Measurements from ENCODE around the gene UQCRC2.

Gene UQCRC2

GRCh38 chr16:22008215-22009059 lies 55.3 kb downstream of the UQCRC2 start:
- no peak for DNase-seq (ENCODE audit: low read depth in 2 of 2)

GRCh38 chr16:22010902-22011301 lies 57.7 kb downstream of the UQCRC2 start:
- TF ChIP-seq, protein P1, sequence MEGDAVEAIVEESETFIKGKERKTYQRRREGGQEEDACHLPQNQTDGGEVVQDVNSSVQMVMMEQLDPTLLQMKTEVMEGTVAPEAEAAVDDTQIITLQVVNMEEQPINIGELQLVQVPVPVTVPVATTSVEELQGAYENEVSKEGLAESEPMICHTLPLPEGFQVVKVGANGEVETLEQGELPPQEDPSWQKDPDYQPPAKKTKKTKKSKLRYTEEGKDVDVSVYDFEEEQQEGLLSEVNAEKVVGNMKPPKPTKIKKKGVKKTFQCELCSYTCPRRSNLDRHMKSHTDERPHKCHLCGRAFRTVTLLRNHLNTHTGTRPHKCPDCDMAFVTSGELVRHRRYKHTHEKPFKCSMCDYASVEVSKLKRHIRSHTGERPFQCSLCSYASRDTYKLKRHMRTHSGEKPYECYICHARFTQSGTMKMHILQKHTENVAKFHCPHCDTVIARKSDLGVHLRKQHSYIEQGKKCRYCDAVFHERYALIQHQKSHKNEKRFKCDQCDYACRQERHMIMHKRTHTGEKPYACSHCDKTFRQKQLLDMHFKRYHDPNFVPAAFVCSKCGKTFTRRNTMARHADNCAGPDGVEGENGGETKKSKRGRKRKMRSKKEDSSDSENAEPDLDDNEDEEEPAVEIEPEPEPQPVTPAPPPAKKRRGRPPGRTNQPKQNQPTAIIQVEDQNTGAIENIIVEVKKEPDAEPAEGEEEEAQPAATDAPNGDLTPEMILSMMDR (IDR thresholded peaks at IDR 0.05; ENCODE audit: low read depth, low read length), result no peak
- no peak overlapping the region for H3K4me3 ChIP-seq (replicated peaks in 1 of 2; ENCODE audit: low read depth in 2 of 2, low read length in 2 of 2)
- DNase-seq (ENCODE audit: low read depth in 2 of 2), result no peak

More at GRCh38 chr16:22008215-22009059, 55.3 kb downstream of the UQCRC2 start:
- TF ChIP-seq, protein P1 (IDR thresholded peaks at IDR 0.05; ENCODE audit: low read depth, low read length), result no peak
- peak overlapping the region; percentile 88 to 92 for H3K4me3 ChIP-seq (replicated peaks in 1 of 2; ENCODE audit: low read depth in 2 of 2, low read length in 2 of 2)

DNA sequence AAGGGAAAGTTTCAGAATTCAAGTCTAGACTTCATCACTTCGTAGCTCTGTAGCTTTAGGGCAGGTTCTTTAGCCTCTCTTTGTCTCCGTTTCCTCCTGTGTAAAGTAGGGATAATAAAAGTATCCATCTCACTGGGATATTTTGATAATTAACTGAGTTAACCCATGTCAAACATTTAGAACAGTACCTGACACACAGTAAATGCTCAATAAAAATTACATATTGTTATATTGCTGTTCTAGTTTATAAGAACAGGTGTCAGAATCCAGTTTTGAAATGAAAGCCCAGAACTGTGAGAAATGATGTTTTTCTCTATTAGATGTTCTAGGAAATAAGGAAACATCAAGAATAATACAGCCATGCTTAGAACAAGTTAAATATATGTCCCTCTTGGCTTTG lies 59.1 kb downstream of the UQCRC2 start:
- H3K4me3 ChIP-seq (replicated peaks in 1 of 2; ENCODE audit: low read depth in 2 of 2, low read length in 2 of 2), result no peak overlapping the region
- TF ChIP-seq, protein P1 (IDR thresholded peaks at IDR 0.05; ENCODE audit: low read depth, low read length), result no peak
- no peak for DNase-seq (ENCODE audit: low read depth in 2 of 2)

- TF ChIP-seq, protein P1 (IDR thresholded peaks at IDR 0.05; ENCODE audit: low read depth, low read length), result no peak
- H3K4me3 ChIP-seq (replicated peaks in 1 of 2; ENCODE audit: low read depth in 2 of 2, low read length in 2 of 2), result no peak overlapping the region
- no peak for DNase-seq (ENCODE audit: low read depth in 2 of 2)
Measured at GRCh38 chr16:22013486-22013885, 60.3 kb downstream of the UQCRC2 start.

DNA sequence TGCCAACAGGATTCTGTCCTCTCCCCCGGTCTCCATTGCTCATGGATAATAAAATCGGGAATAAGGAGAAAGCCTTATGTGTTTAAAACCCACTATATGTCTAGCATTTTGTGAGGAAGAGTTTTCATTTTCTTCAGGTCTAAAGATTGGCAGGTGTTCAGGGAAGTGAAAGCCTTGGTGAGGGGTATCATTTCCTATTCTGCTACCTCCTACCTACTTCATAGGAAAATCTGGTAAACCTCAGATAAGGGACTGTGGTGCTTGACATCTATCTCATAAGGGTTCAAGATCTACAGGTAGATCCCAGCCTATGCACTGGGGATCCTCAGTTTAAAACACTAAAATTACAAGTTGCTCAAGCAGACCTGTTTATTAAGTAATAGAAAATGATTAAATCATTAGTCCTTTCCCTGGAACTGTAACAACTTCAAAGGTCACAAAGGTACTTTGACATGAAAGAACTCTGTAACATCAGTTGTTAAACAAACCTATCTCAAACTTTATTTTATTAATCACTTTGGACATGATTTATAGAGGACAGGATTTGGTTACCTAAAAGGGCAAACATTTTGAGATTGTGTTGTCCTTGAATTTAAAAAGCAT lies 61.2 kb downstream of the UQCRC2 start:
- TF ChIP-seq, protein P1 (IDR thresholded peaks at IDR 0.05; ENCODE audit: low read depth, low read length), result no peak
- no peak for DNase-seq (ENCODE audit: low read depth in 2 of 2)

DNA sequence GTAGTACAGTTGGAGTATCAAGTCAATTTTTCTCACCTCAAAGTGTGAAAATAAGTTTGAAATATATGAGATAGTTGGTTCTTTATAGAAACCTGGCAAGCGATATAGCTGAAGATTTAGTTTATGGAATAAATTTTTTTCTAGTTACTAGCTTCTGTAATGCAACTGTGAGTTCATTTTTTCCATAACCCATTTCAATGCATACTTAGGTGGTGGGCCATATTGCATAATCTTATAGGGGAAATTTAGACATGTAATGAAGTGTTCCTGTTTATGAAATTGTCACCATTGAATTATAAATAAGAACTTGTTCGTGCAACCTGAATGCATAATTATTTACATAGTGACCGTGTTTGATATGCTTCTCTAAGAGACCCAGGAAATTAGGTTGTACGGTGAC lies 63.8 kb downstream of the UQCRC2 start:
- DNase-seq (ENCODE audit: low read depth in 2 of 2), result no peak
- TF ChIP-seq, protein P1 (IDR thresholded peaks at IDR 0.05; ENCODE audit: low read depth, low read length), result no peak
- H3K4me3 ChIP-seq (replicated peaks in 1 of 2; ENCODE audit: low read depth in 2 of 2, low read length in 2 of 2), result no peak overlapping the region

More for the DNA sequence above, 61.2 kb downstream of the UQCRC2 start:
- no peak overlapping the region for H3K4me3 ChIP-seq (replicated peaks in 1 of 2; ENCODE audit: low read depth in 2 of 2, low read length in 2 of 2)
